Lower lobe of right lung (tissue), 2 donors: ENCODE data around the gene RAB29. TPM values are rescaled to one million over a fixed set of nuclear protein-coding genes. Genes with fewer than 3 reads are reported as not detected.

Experiments
- ATAC-seq, 2 donors: fragments of 200-7000 bp; cut with Tn5 transposase; one replicate each; pipeline ENCODE4 v1.9.1; 2020 to 2022; ENCODE audit warnings: mild to moderate bottlenecking in 2 of 2, moderate library complexity in 2 of 2
- DNase-seq: peaks from one replicate; pipeline ENCODE4 v3.0.0-alpha.2; 2020
- H3K27ac ChIP-seq: fragments of 200-600 bp; one replicate; pipeline ENCODE4 v1.8.0; 2022
- H3K27me3 ChIP-seq: fragments of 200-600 bp; one replicate; pipeline ENCODE4 v1.8.0; 2022; ENCODE audit warnings: low read depth
- H3K36me3 ChIP-seq: fragments of 200-600 bp; one replicate; pipeline ENCODE4 v1.8.0; 2022; ENCODE audit warnings: mild to moderate bottlenecking
- H3K4me1 ChIP-seq: fragments of 200-600 bp; one replicate; pipeline ENCODE4 v1.8.0; 2022
- H3K4me3 ChIP-seq: fragments of 200-600 bp; one replicate; pipeline ENCODE4 v1.8.0; 2022; ENCODE audit warnings: mild to moderate bottlenecking
- H3K9me3 ChIP-seq: fragments of 200-600 bp; one replicate; pipeline ENCODE4 v1.8.0; 2022
- intact Hi-C: fragments of 100-400 bp; cut with DNase I; formaldehyde crosslinking; loops from one replicate; pipeline ENCODE4 v1.11.0; 2022
- total RNA-seq: library from RNA; stranded (reverse); fragmentation: NEBNext Ultra II Directional; extraction: Animal tissue kit (Norgen Biotek cat#: 25700); gene quantifications from one replicate; pipeline ENCODE4 v1.2.1, GENCODE V29; 2021
- TF ChIP-seq, protein P1 (sequence below): fragments of 200-600 bp; IDR thresholded peaks from one replicate; pipeline ENCODE4 v1.8.0; 2022; ENCODE audit warnings: antibody characterized with exemption, mild to moderate bottlenecking
- donor health status: DM: no; HTN: yes; CAD: no; lungs with severe emphysema.

RAB29 gene
- total RNA-seq, 1 donor from 2014 or later = 23.9 TPM

DNA sequence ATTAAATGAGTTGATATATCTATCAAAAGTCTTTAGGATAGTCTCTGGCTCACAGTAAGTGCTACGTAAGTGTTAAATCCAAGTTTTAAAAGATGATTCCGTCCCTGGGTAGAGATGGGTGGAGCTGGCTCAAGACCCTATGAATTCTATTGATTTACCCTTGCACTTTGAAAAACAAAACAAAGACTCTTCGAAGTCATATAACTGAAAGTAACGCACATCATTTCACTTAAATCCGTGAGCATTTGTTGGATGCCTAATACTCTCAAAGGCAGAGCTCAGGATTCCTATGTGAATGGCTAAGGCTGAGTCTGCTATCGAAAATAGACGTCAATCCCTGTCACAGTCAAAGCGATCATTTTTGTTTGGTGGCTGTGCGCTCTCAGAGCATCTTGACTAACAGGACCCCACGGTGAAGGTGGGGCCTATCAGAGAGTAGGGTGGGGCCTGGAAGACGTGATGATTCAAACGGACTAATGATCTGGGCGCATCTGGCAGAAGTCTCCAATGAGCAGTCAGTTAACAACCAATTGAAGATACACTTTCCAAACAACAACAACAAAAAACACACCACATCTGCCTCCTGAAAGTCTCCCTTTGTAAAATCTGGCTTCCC lies 24.1 kb downstream of the RAB29 start:
- no peaks in the 10 kb centered on the region for H3K27me3 ChIP-seq
- no peaks in the 10 kb centered on the region for H3K36me3 ChIP-seq

DNA sequence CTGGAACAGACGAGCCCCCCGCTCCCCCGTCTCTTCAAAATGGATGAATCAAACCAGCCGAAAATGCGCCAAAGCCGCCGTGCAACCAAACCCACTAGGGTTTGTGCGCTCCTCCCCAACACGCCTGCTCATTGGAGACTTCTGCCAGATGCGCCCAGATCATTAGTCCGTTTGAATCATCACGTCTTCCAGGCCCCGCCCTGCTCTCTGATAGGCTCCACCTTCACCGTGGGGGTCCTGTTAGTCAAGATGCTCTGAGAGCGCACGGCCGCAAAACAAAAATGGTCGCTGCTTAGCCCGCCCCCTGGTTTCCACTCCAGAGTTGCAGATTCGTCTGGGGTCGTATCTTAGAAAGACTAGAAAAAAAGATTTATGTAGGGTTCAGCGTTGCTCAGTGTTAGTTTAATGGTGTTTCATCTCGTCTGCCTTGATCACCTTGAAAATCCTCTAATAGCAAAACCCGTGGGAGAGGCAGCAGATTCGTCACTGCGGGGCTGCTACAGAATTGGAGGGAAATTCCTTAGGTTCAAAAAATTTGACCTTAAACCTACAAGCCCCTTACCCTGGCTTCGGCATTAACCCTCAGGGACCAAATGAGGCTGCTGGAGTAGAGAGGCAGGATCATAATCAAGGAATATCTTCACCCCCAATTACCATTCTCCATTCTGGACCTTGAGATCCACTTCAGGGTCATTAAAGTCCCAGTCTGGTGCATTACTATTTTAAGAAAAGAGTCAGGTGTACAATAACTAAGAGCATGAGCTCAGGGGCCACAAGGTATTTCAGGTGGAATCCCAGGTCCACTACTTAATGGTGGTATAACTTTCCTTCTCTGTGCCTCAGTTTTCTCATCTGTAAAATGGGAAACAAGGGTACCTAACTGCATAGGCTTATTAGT lies 24.9 kb downstream of the RAB29 start, which contains the start of gene NUCKS1:
NUCKS1 (minus strand) TSS at position 45 of the 898 bp plus-strand sequence. CDS start 209 bp downstream, outside the sequence.
- Histone ChIP-seq H3K4me3 (peak within 1 kb of the TSS; percentile 80), H3K27ac (peak within 1 kb of the TSS; percentile 94), H3K9me3 (no peaks in the 10 kb centered on the region), H3K27me3 (no peaks in the 10 kb centered on the region), H3K36me3 (no peaks in the 10 kb centered on the region), H3K4me1 (peaks cover 27% of the 10 kb centered on the region)
- TF ChIP-seq, protein P1, sequence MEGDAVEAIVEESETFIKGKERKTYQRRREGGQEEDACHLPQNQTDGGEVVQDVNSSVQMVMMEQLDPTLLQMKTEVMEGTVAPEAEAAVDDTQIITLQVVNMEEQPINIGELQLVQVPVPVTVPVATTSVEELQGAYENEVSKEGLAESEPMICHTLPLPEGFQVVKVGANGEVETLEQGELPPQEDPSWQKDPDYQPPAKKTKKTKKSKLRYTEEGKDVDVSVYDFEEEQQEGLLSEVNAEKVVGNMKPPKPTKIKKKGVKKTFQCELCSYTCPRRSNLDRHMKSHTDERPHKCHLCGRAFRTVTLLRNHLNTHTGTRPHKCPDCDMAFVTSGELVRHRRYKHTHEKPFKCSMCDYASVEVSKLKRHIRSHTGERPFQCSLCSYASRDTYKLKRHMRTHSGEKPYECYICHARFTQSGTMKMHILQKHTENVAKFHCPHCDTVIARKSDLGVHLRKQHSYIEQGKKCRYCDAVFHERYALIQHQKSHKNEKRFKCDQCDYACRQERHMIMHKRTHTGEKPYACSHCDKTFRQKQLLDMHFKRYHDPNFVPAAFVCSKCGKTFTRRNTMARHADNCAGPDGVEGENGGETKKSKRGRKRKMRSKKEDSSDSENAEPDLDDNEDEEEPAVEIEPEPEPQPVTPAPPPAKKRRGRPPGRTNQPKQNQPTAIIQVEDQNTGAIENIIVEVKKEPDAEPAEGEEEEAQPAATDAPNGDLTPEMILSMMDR = no peak
- peak; percentile 98 for DNase-seq
- peak; percentile 93 to 95 for ATAC-seq
- intact Hi-C loops = no loop called here

More for the DNA sequence above, 24.1 kb downstream of the RAB29 start:
- intact Hi-C loops = no loop called here
- ATAC-seq = no peak
- Histone ChIP-seq H3K4me3 (peak overlapping the region; percentile 80), H3K4me1 (peaks cover 20% of the 10 kb centered on the region), H3K27ac (no peak overlapping the region), H3K9me3 (no peaks in the 10 kb centered on the region)
- TF ChIP-seq, protein P1 = no peak
- DNase-seq = no peak

DNA sequence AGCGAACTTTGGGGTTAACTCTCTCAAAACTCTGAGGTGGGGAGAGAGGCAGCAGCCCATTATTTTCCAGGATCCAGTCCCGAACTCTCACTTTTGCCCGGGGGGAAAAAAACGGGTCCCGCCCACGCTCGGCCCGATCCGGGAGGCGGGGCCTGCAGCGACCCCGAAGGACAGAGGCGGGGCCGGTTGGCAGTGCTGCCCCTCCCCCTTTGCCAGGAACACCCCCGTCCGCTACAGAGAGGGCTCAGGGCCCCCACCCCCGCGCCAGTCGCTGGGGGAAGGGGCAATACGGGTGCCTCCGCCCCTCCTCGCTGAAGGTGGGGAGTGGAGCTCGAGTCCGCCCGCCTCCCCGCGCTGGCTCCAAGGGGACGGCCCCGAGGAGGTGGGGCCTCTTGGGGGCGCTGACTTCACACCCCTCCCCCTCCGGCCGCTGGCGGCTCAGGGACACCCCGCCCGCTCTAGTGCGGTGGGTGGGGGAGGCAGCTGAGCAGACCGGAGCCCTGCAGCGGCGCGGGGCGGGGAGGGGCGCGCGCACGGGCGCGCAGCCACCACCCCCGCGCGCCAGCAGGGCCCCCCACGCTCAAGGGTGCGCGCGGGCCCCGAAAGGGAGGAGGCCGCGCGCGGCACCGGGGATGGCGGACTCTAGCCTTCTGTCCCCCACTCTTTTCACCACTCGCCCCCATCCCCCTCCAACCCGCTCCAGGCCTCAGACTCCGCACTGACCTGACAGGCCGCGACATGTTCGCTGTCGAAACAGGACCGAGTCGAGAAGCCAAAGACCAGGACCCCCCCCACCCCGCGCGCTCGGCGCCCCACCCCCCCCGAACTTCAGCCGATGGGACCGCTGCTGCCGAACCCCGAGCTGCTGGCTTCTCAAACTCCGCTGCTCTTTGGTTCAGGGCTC lies 25.8 kb downstream of the RAB29 start:
- H3K4me1 ChIP-seq = peaks cover 34% of the 10 kb centered on the region
- peak overlapping the region; percentile 80 for H3K4me3 ChIP-seq
- H3K27me3 ChIP-seq = no peaks in the 10 kb centered on the region
- TF ChIP-seq, protein P1 = no peak
- intact Hi-C loops = no loop called here
- peak; percentile 93 to 95 for ATAC-seq
- no peaks in the 10 kb centered on the region for H3K36me3 ChIP-seq
- no peaks in the 10 kb centered on the region for H3K9me3 ChIP-seq
- H3K27ac ChIP-seq = peak overlapping the region; percentile 94
- DNase-seq = peak; percentile 95

DNA sequence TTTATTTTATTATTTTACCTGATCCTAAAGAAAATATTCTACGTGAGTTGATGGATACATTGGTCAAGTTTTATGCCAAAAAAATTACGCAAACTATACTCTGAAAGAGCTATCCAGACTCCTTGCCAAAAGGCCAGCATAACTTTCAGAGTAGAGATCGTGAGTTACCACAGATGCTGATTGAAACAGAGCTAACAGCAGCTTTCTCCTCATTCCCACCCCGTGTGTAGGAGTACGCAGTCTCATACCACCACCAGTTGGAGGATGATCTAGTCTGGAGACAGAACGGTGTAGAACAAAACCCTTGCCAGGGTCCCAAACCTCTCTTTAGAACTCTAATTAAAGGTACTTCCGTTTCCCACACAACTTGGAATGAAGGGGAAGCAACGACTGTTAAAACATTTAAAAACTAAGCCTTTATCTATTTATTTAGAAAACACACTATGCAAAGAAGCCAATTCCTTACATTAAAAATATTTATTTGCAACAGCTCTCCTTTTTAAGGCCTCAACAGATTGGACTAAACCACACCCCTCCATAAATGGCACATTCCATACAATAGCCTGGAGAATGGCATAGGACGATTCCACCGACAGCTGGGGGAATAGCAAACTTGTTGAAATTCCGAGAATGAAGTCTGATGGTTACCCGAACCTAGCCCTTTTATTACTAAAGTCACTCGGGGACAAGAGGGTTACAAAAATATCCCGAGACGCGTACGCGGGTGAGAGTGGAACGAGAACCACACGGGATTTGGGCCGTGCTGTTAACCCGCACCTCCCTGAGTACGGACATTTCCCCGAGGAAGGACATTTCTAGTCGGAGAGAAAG lies 26.7 kb downstream of the RAB29 start:
- Histone ChIP-seq H3K27ac (peak overlapping the region; percentile 94), H3K36me3 (no peaks in the 10 kb centered on the region), H3K4me3 (peak overlapping the region; percentile 80), H3K9me3 (no peaks in the 10 kb centered on the region), H3K4me1 (peaks cover 34% of the 10 kb centered on the region), H3K27me3 (no peaks in the 10 kb centered on the region)
- ATAC-seq (peak; percentile 61 to 63), DNase-seq (peak; percentile 79)
- TF ChIP-seq, protein P1 = no peak
- intact Hi-C loops = no loop called here
